ENCODE measurements around the gene ELOA. TPM values are rescaled to one million over a fixed set of nuclear protein-coding genes. Genes with fewer than 3 reads are reported as not detected.
A peak's percentile ranks its signal among the peaks of the same experiment; 100 is the strongest.
"Not testable (repeated sequence)": the region's sequence is repeated elsewhere in the genome, so short reads cannot be mapped to it uniquely, and the experiment has no call there.

Gene ELOA
- polyA plus RNA-seq, 4 donors, result 30.4 to 36.3 (median 34.4) TPM

GRCh38 chr1:23798662-23799142 is 55.4 kb downstream of the ELOA start:
- DNase-seq (ENCODE audit: low read depth in 4 of 4, low spot score in 2 of 4), result no peak

- no peak for DNase-seq (ENCODE audit: low read depth in 4 of 4, low spot score in 2 of 4)
These were observed 55.9 kb downstream of the ELOA start for GRCh38 chr1:23799255-23799569.

GRCh38 chr1:23799570-23800399 is 56.5 kb downstream of the ELOA start:
- DNase-seq (ENCODE audit: low read depth in 4 of 4, low spot score in 2 of 4), result no peak

GRCh38 chr1:23800400-23801337 is 57.4 kb downstream of the ELOA start, which contains the start of gene GALE:
Gene GALE (minus strand): TSS chr1:23800754. CDS start chr1:23799007, 1,747 bp downstream.
- peak; percentile 63 to 94 (median 86) for DNase-seq (ENCODE audit: low read depth in 4 of 4, low spot score in 2 of 4)

GRCh38 chr1:23801338-23801748 is 58.1 kb downstream of the ELOA start:
- DNase-seq (ENCODE audit: low read depth in 4 of 4, low spot score in 2 of 4), result no peak

GRCh38 chr1:23801876-23802275 is 58.6 kb downstream of the ELOA start:
- DNase-seq (ENCODE audit: low read depth in 4 of 4, low spot score in 2 of 4), result no peak

- DNase-seq (ENCODE audit: low read depth in 4 of 4, low spot score in 2 of 4), result not testable (repeated sequence)
These were observed 59.6 kb downstream of the ELOA start for GRCh38 chr1:23802809-23803342.

GRCh38 chr1:23803674-23804073 is 60.4 kb downstream of the ELOA start:
- no peak for DNase-seq (ENCODE audit: low read depth in 4 of 4, low spot score in 2 of 4)

GRCh38 chr1:23804183-23804835 is 61.0 kb downstream of the ELOA start:
- DNase-seq (ENCODE audit: low read depth in 4 of 4, low spot score in 2 of 4), result no peak

- no peak for DNase-seq (ENCODE audit: low read depth in 4 of 4, low spot score in 2 of 4)
These were observed 61.8 kb downstream of the ELOA start for GRCh38 chr1:23805025-23805424.

- no peak for DNase-seq (ENCODE audit: low read depth in 4 of 4, low spot score in 2 of 4)
These were observed 63.0 kb downstream of the ELOA start for GRCh38 chr1:23806280-23806679.

- no peak for DNase-seq (ENCODE audit: low read depth in 4 of 4, low spot score in 2 of 4)
These were observed 64.2 kb downstream of the ELOA start for GRCh38 chr1:23807453-23807852.

- no peak for DNase-seq (ENCODE audit: low read depth in 4 of 4, low spot score in 2 of 4)
These were observed 66.5 kb downstream of the ELOA start for GRCh38 chr1:23809751-23810171.

- no peak for DNase-seq (ENCODE audit: low read depth in 4 of 4, low spot score in 2 of 4)
These were observed 67.7 kb downstream of the ELOA start for GRCh38 chr1:23810818-23811540.

Other genes starting within 250 kb of the ELOA start
- gene E2F2, start 212.2 kb upstream of the ELOA start, polyA plus RNA-seq (ENCODE audit: insufficient read length in 4 of 4), result 1 to 10 TPM; 4.2 to 6.1 (median 5.0) TPM
- gene ID3, start 184.0 kb upstream of the ELOA start, polyA plus RNA-seq (ENCODE audit: insufficient read length in 4 of 4), result 100 to 1,000 TPM; 303 to 480 (median 357) TPM
- 1,000 to 10,000 TPM; 2,046 to 2,991 (median 2,419) TPM for gene RPL11, start 51.7 kb upstream of the ELOA start, polyA plus RNA-seq (ENCODE audit: insufficient read length in 4 of 4)
- 10 to 100 TPM; 55.1 to 65.4 (median 62.6) TPM for gene PITHD1, start 34.9 kb downstream of the ELOA start, polyA plus RNA-seq (ENCODE audit: insufficient read length in 4 of 4)
- gene LYPLA2, start 47.7 kb downstream of the ELOA start, polyA plus RNA-seq (ENCODE audit: insufficient read length in 4 of 4), result 10 to 100 TPM; 60.2 to 87.1 (median 75.5) TPM
- gene GALE, start 57.3 kb downstream of the ELOA start, polyA plus RNA-seq (ENCODE audit: insufficient read length in 4 of 4), result 10 to 100 TPM; 30.1 to 42.8 (median 38.0) TPM
- gene HMGCL, start 82.0 kb downstream of the ELOA start, polyA plus RNA-seq (ENCODE audit: insufficient read length in 4 of 4), result 10 to 100 TPM; 64.3 to 78.8 (median 75.1) TPM
- 10 to 100 TPM; 38.0 to 57.0 (median 43.2) TPM for gene FUCA1, start 124.8 kb downstream of the ELOA start, polyA plus RNA-seq (ENCODE audit: insufficient read length in 4 of 4)
- gene CNR2, start 169.9 kb downstream of the ELOA start, polyA plus RNA-seq (ENCODE audit: insufficient read length in 4 of 4), result under 1 TPM; 0.04 to 0.09 (median 0.06) TPM
- 100 to 1,000 TPM; 203 to 256 (median 215) TPM for gene PNRC2, start 216.4 kb downstream of the ELOA start, polyA plus RNA-seq (ENCODE audit: insufficient read length in 4 of 4)
- gene SRSF10, start 236.9 kb downstream of the ELOA start, polyA plus RNA-seq (ENCODE audit: insufficient read length in 4 of 4), result 100 to 1,000 TPM; 167 to 279 (median 223) TPM